K562 (cell line): ENCODE results near the gene ERGIC3. TPM values are rescaled to one million over a fixed set of nuclear protein-coding genes. Genes with fewer than 3 reads are reported as not detected.

Source experiments
- CXXC5 ChIP-seq: fragments of 250-450 bp; sonication (Bioruptor Pico); IDR thresholded peaks from 2 replicates; pipeline ENCODE4 v1.8.0; 2022; ENCODE audit warnings: inconsistent platforms, mild to moderate bottlenecking, moderate library complexity
- HNRNPUL1 ChIP-seq: fragments of 200-400 bp; formaldehyde crosslinking; IDR thresholded peaks from 2 replicates; pipeline ENCODE4 v1.6.1; 2017; ENCODE audit warnings: low read length
- MYBL2 ChIP-seq, 2 experiments: fragments of 450-650 bp in 1 of 2; sonication (generic) in 1 of 2; formaldehyde crosslinking in 1 of 2; IDR thresholded peaks; 2 replicates each; pipeline versions ENCODE4 v1.6.1 to v1.8.1; 2017 to 2022; ENCODE audit warnings: borderline replicate concordance in 1 of 2, inconsistent platforms in 1 of 2, low read depth in 1 of 2, mild to moderate bottlenecking in 1 of 2, missing genetic modification reagents in 1 of 2, moderate library complexity in 1 of 2
- NCOA2 ChIP-seq, 2 experiments: fragments of 450-650 bp; IDR thresholded peaks; 2 replicates each; pipeline ENCODE4 v1.6.1; 2018; ENCODE audit warnings: mild to moderate bottlenecking in 2 of 2, moderate library complexity in 1 of 2; ENCODE audit not compliant: partially characterized antibody in 2 of 2
- NFXL1 ChIP-seq: fragments of 450-650 bp; formaldehyde crosslinking; IDR thresholded peaks from 2 replicates; pipeline ENCODE4 v1.4.0; 2021; ENCODE audit warnings: mild to moderate bottlenecking
- RAD51 ChIP-seq: fragments of 450-650 bp; IDR thresholded peaks from 2 replicates; pipeline ENCODE4 v1.7.1; 2016; ENCODE audit warnings: low read depth, mild to moderate bottlenecking, borderline replicate concordance
- SMAD1 ChIP-seq: fragments of 150-350 bp; IDR thresholded peaks from 2 replicates; pipeline ENCODE4 v1.6.1; 2014; ENCODE audit warnings: low read length, low read depth; ENCODE audit not compliant: partially characterized antibody
- ZKSCAN1 ChIP-seq: fragments of 150-350 bp; IDR thresholded peaks from 2 replicates; pipeline ENCODE4 v1.6.1; 2016; ENCODE audit warnings: low read depth, low read length
- ZNF586 ChIP-seq: fragments of 450-650 bp; formaldehyde crosslinking; conservative IDR thresholded peaks from 2 replicates; pipeline ENCODE4 v1.4.0; 2020; ENCODE audit warnings: mild to moderate bottlenecking, moderate library complexity
- polyA plus RNA-seq, 8 experiments: library from polyadenylated mRNA; depleted of rRNA in 4 of 8; stranded (reverse) in 5 of 8; unstranded in 3 of 8; fragments of >200 nt; fragmentation: Nextera tagmentation in 2 of 8; fragmentation: Illumina TruSeq in 1 of 8; extraction: Ambion mirVana in 2 of 8; extraction: Trizol in 1 of 8; gene quantifications; 2 replicates each; pipeline versions ENCODE4 v1.2.1 to v1.2.3, GENCODE V29; 2011 to 2014; ENCODE audit warnings: inconsistent platforms in 1 of 8, missing spikeins in 1 of 8
- total RNA-seq, 7 experiments: library from RNA; depleted of rRNA in 6 of 7; stranded (reverse); fragments of >200 nt in 6 of 7; fragmentation: Illumina TruSeq in 2 of 7; extraction: Trizol in 2 of 7; gene quantifications; 2 replicates each; pipeline versions ENCODE4 v1.2.1 to v1.2.3, GENCODE V29; 2011 to 2021; ENCODE audit warnings: low replicate concordance in 1 of 7
- TF ChIP-seq, protein P1 (sequence below), 3 experiments: fragments of 200-800 bp in 1 of 3; sonication (Bioruptor generic) in 1 of 3; sonication (generic) in 1 of 3; formaldehyde crosslinking in 1 of 3; IDR thresholded peaks; 2 replicates each; pipeline versions ENCODE4 v1.6.1 to v1.8.0; 2016 to 2022; ENCODE audit warnings: mild to moderate bottlenecking in 2 of 3, missing compliant biosample characterization in 2 of 3, missing genetic modification characterization in 2 of 3, missing genetic modification reagents in 1 of 3
- TF ChIP-seq, protein P2 (sequence below), 2 experiments: fragments of 450-650 bp; conservative IDR thresholded peaks; 2 replicates each; pipeline ENCODE4 v1.6.1; 2017; ENCODE audit warnings: mild to moderate bottlenecking in 2 of 2, moderate library complexity in 2 of 2

The ERGIC3 gene
- total and polyA plus RNA-seq, 9 of the 15 experiments (the other 6 are each of a cell fraction or from before 2014, with no cell fraction given), result 121 to 278 (median 184) TPM

DNA sequence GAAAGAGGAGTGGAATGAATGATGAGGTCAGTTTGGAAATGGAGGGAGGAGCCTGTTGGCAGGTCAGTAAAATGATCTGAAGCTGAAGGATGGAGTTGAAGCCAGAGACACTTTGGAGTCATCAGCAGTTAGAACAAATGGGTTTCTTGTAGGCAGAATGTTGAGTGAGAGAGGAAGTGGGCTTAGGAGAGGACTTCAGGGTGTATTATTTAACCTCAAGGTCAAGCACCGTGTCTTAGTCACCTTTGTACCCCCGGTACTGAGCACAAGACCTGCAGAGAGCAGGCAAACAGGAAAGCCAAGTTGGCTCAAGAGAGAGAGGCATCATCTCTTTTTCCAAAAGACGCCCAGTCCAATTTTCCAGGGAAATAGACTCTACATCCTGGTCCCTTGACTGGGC is 35.7 kb upstream of the ERGIC3 start (continued):
- TF ChIP-seq, protein P1, sequence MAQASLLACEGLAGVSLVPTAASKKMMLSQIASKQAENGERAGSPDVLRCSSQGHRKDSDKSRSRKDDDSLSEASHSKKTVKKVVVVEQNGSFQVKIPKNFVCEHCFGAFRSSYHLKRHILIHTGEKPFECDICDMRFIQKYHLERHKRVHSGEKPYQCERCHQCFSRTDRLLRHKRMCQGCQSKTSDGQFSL (CRISPR knock-in tag; IDR thresholded peaks at IDR 0.05), result no peak
- TF ChIP-seq, protein P1 (tag; IDR thresholded peaks at IDR 0.05), result no peak
- TF ChIP-seq MYBL2 (IDR thresholded peaks at IDR 0.05; ENCODE audit: low read depth) (no peak), MYBL2 (CRISPR knock-in tag; IDR thresholded peaks at IDR 0.05; ENCODE audit: borderline replicate concordance) (no peak), CXXC5 (CRISPR knock-in tag) (no peak), RAD51 (no peak), HNRNPUL1 (no peak), SMAD1 (no peak), ZNF586 (CRISPR knock-in tag) (no peak), ZKSCAN1 (no peak), NCOA2 (IDR thresholded peaks at IDR 0.05; ENCODE audit: partially characterized antibody in 2 of 2) (no peak), NFXL1 (no peak)
- TF ChIP-seq, protein P2, sequence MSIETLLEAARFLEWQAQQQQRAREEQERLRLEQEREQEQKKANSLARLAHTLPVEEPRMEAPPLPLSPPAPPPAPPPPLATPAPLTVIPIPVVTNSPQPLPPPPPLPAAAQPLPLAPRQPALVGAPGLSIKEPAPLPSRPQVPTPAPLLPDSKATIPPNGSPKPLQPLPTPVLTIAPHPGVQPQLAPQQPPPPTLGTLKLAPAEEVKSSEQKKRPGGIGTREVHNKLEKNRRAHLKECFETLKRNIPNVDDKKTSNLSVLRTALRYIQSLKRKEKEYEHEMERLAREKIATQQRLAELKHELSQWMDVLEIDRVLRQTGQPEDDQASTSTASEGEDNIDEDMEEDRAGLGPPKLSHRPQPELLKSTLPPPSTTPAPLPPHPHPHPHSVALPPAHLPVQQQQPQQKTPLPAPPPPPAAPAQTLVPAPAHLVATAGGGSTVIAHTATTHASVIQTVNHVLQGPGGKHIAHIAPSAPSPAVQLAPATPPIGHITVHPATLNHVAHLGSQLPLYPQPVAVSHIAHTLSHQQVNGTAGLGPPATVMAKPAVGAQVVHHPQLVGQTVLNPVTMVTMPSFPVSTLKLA (conservative IDR thresholded peaks at IDR 0.05), result no peak
- TF ChIP-seq, all 486 proteins: peak for 0
